ENCODE measurements around the gene PPP2R2B. TPM values are rescaled to one million over a fixed set of nuclear protein-coding genes. Genes with fewer than 3 reads are reported as not detected.
A peak's percentile ranks its signal among the peaks of the same experiment; 100 is the strongest.

PPP2R2B gene
- total RNA-seq, 1 experiment from 2014 or later, result not detected

DNA sequence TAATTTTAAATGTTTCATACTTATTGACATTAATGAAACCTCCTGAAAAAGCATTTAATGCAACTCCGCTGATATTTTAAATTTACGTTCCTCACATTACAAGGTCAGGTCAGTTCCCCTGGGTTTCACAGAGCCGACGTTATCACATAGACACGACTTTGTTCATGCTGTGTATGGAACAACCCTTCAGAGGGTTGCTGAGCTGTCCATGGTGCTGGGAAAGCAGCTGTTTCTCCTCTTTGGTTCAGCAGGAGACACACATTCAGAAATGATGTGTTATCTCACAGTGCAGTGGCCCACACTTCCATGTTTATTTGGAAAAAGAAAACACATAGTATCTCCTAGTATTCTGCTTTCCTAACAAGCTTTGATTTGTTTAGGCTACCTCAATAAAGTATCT, 53.5 kb downstream of the PPP2R2B start:
- no peaks in the 10 kb centered on the region for H4K20me1 ChIP-seq (ENCODE audit: insufficient read depth)
- H3K4me3 ChIP-seq (replicated peaks in 1 of 2; ENCODE audit: low read depth in 1 of 2, low read length in 2 of 2), result no peak overlapping the region
- ChIA-PET RAD21 (ENCODE audit: low non-redundant PET in 1 of 2, low total read pairs in 2 of 2, uncharacterized antibody in 2 of 2, unreplicated experiment in 2 of 2) (no interaction called here), POLR2A (no interaction called here), CTCF (no interaction called here)
- H3K9me3 ChIP-seq (ENCODE audit: control insufficient read depth in 1 of 2, insufficient read depth in 1 of 2, low read depth in 1 of 2, low read length in 2 of 2), result no peaks in the 10 kb centered on the region
- no peaks in the 10 kb centered on the region for H3K4me1 ChIP-seq (ENCODE audit: control insufficient read depth in 1 of 2, insufficient read depth in 2 of 2, low read length in 2 of 2)
- H3K9me2 ChIP-seq (ENCODE audit: insufficient read depth), result no peaks in the 10 kb centered on the region
- H3K79me2 ChIP-seq (ENCODE audit: insufficient read depth, low read length), result no peaks in the 10 kb centered on the region
- no peaks in the 10 kb centered on the region for H3K36me3 ChIP-seq (ENCODE audit: control insufficient read depth in 1 of 2, insufficient read depth in 2 of 2, low read length in 2 of 2)
- intact Hi-C loops (cut with micrococcal nuclease), result no loop called here
- no peak overlapping the region for H3K9ac ChIP-seq (ENCODE audit: low read length)
- ATAC-seq, result no peak
- DNase-seq (ENCODE audit: low read depth, low spot score), result no peak
- no peak for TF ChIP-seq EZH2phosphoT487 (IDR thresholded peaks at IDR 0.05; ENCODE audit: borderline replicate concordance)
- TF ChIP-seq, protein P1, sequence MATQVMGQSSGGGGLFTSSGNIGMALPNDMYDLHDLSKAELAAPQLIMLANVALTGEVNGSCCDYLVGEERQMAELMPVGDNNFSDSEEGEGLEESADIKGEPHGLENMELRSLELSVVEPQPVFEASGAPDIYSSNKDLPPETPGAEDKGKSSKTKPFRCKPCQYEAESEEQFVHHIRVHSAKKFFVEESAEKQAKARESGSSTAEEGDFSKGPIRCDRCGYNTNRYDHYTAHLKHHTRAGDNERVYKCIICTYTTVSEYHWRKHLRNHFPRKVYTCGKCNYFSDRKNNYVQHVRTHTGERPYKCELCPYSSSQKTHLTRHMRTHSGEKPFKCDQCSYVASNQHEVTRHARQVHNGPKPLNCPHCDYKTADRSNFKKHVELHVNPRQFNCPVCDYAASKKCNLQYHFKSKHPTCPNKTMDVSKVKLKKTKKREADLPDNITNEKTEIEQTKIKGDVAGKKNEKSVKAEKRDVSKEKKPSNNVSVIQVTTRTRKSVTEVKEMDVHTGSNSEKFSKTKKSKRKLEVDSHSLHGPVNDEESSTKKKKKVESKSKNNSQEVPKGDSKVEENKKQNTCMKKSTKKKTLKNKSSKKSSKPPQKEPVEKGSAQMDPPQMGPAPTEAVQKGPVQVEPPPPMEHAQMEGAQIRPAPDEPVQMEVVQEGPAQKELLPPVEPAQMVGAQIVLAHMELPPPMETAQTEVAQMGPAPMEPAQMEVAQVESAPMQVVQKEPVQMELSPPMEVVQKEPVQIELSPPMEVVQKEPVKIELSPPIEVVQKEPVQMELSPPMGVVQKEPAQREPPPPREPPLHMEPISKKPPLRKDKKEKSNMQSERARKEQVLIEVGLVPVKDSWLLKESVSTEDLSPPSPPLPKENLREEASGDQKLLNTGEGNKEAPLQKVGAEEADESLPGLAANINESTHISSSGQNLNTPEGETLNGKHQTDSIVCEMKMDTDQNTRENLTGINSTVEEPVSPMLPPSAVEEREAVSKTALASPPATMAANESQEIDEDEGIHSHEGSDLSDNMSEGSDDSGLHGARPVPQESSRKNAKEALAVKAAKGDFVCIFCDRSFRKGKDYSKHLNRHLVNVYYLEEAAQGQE (IDR thresholded peaks at IDR 0.05; ENCODE audit: low read depth), result peak; percentile 88
- TF ChIP-seq CEBPB (IDR thresholded peaks at IDR 0.05; ENCODE audit: low read depth), result no peak
- no peak overlapping the region for H3K27ac ChIP-seq (ENCODE audit: low read depth, low read length)
- no peak overlapping the region for H3K4me2 ChIP-seq (ENCODE audit: low read length)
- no TSS peak for BruUV-seq (replicated peaks)
- no peak overlapping the region for H2AFZ ChIP-seq (ENCODE audit: low read depth, low read length, poor library complexity, severe bottlenecking)
- peaks cover 18% of the 10 kb centered on the region for H3K27me3 ChIP-seq (ENCODE audit: insufficient read depth, low read length)

DNA sequence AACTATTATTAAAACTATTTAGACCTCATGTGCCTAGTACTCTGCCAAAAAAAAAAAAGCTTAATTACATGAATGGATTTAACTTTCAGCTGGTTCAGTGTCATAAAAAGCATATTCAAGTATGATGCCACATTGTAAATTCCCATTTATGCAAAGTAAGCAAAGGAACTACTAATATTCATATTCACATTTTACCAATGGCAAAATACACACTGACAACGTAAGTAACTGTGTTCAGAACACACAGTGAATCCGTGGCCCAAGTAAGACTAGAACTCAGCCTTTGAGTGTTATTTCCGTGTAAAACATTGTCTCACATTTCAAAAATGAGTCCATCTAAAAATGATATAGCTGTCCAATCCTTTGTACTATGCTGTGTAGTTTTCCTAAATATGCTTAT, 56.8 kb downstream of the PPP2R2B start:
- Histone ChIP-seq H3K27ac (ENCODE audit: low read depth, low read length) (no peak overlapping the region), H3K9ac (ENCODE audit: low read length) (no peak overlapping the region), H3K4me1 (ENCODE audit: control insufficient read depth in 1 of 2, insufficient read depth in 2 of 2, low read length in 2 of 2) (no peaks in the 10 kb centered on the region), H4K20me1 (ENCODE audit: insufficient read depth) (no peaks in the 10 kb centered on the region), H3K9me2 (ENCODE audit: insufficient read depth) (no peaks in the 10 kb centered on the region), H3K36me3 (ENCODE audit: control insufficient read depth in 1 of 2, insufficient read depth in 2 of 2, low read length in 2 of 2) (no peaks in the 10 kb centered on the region), H2AFZ (ENCODE audit: low read depth, low read length, poor library complexity, severe bottlenecking) (no peak overlapping the region), H3K27me3 (ENCODE audit: insufficient read depth, low read length) (peaks cover 13% of the 10 kb centered on the region), H3K4me2 (ENCODE audit: low read length) (no peak overlapping the region), H3K79me2 (ENCODE audit: insufficient read depth, low read length) (no peaks in the 10 kb centered on the region), H3K4me3 (replicated peaks in 1 of 2; ENCODE audit: low read depth in 1 of 2, low read length in 2 of 2) (no peak overlapping the region), H3K9me3 (ENCODE audit: control insufficient read depth in 1 of 2, insufficient read depth in 1 of 2, low read depth in 1 of 2, low read length in 2 of 2) (no peaks in the 10 kb centered on the region)
- ChIA-PET CTCF (no interaction called here), RAD21 (ENCODE audit: low non-redundant PET in 1 of 2, low total read pairs in 2 of 2, uncharacterized antibody in 2 of 2, unreplicated experiment in 2 of 2) (no interaction called here), POLR2A (no interaction called here)
- intact Hi-C loops (cut with micrococcal nuclease), result no loop called here
- DNase-seq (ENCODE audit: low read depth, low spot score) (no peak), ATAC-seq (no peak)
- no TSS peak for BruUV-seq (replicated peaks)
- no peak for TF ChIP-seq POLR2AphosphoS5 (IDR thresholded peaks at IDR 0.05; ENCODE audit: low read depth, low read length)
- TF ChIP-seq, protein P2, sequence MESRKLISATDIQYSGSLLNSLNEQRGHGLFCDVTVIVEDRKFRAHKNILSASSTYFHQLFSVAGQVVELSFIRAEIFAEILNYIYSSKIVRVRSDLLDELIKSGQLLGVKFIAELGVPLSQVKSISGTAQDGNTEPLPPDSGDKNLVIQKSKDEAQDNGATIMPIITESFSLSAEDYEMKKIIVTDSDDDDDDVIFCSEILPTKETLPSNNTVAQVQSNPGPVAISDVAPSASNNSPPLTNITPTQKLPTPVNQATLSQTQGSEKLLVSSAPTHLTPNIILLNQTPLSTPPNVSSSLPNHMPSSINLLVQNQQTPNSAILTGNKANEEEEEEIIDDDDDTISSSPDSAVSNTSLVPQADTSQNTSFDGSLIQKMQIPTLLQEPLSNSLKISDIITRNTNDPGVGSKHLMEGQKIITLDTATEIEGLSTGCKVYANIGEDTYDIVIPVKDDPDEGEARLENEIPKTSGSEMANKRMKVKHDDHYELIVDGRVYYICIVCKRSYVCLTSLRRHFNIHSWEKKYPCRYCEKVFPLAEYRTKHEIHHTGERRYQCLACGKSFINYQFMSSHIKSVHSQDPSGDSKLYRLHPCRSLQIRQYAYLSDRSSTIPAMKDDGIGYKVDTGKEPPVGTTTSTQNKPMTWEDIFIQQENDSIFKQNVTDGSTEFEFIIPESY (IDR thresholded peaks at IDR 0.05; ENCODE audit: extremely low read depth, insufficient replicate concordance, low read length), result no peak
- TF ChIP-seq, protein P3, sequence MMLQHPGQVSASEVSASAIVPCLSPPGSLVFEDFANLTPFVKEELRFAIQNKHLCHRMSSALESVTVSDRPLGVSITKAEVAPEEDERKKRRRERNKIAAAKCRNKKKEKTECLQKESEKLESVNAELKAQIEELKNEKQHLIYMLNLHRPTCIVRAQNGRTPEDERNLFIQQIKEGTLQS (IDR thresholded peaks at IDR 0.05), result no peak
- TF ChIP-seq ZNF274 (IDR thresholded peaks at IDR 0.05; ENCODE audit: low read depth, low read length), result no peak
- no peak for TF ChIP-seq YY1 (IDR thresholded peaks at IDR 0.05; ENCODE audit: extremely low read depth, insufficient replicate concordance, low read depth, low read length)
- no peak for TF ChIP-seq SIN3A (IDR thresholded peaks at IDR 0.05; ENCODE audit: low read depth)
- no peak for TF ChIP-seq POLR2A (IDR thresholded peaks at IDR 0.05; ENCODE audit: borderline replicate concordance, extremely low read depth, insufficient read depth, insufficient read length)
- TF ChIP-seq, protein P4, sequence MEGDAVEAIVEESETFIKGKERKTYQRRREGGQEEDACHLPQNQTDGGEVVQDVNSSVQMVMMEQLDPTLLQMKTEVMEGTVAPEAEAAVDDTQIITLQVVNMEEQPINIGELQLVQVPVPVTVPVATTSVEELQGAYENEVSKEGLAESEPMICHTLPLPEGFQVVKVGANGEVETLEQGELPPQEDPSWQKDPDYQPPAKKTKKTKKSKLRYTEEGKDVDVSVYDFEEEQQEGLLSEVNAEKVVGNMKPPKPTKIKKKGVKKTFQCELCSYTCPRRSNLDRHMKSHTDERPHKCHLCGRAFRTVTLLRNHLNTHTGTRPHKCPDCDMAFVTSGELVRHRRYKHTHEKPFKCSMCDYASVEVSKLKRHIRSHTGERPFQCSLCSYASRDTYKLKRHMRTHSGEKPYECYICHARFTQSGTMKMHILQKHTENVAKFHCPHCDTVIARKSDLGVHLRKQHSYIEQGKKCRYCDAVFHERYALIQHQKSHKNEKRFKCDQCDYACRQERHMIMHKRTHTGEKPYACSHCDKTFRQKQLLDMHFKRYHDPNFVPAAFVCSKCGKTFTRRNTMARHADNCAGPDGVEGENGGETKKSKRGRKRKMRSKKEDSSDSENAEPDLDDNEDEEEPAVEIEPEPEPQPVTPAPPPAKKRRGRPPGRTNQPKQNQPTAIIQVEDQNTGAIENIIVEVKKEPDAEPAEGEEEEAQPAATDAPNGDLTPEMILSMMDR (IDR thresholded peaks at IDR 0.05 in 2 of 3, conservative IDR thresholded peaks at IDR 0.05 in 1 of 3; ENCODE audit: borderline replicate concordance in 1 of 3, insufficient read depth in 1 of 3, low read depth in 2 of 3, low read length in 2 of 3), result no peak
- no peak for TF ChIP-seq TCF7L2 (IDR thresholded peaks at IDR 0.05; ENCODE audit: borderline replicate concordance, extremely low read depth, insufficient read depth, insufficient read length)
